SU-DHL-6 (cell line): ENCODE results near the gene TMEM117.

Experiments
- H2AFZ ChIP-seq: fragments of 200-600 bp; sonication (generic); 2 replicates; pipeline ENCODE4 v1.6.1; 2014; ENCODE audit warnings: low read depth, mild to moderate bottlenecking, moderate library complexity, mixed read lengths, antibody characterized with exemption, low read length; ENCODE audit not compliant: severe bottlenecking
- H3F3A ChIP-seq: fragments of 200-600 bp; shearing (Covaris generic); 2 replicates; pipeline ENCODE4 v1.6.0; 2016; ENCODE audit warnings: antibody characterized with exemption, mild to moderate bottlenecking; ENCODE audit not compliant: insufficient read depth
- H3K27ac ChIP-seq: fragments of 200-600 bp; sonication (generic); 2 replicates; pipeline ENCODE4 v1.5.1; 2016; ENCODE audit warnings: low read depth, mild to moderate bottlenecking, low read length, moderate library complexity, mixed read lengths
- H3K27me3 ChIP-seq: fragments of 200-600 bp; sonication (generic), shearing (Covaris generic); 2 replicates; pipeline ENCODE4 v1.6.0; 2014; ENCODE audit warnings: mild to moderate bottlenecking, low read length
- H3K36me3 ChIP-seq: fragments of 200-600 bp; sonication (generic); 2 replicates; pipeline ENCODE4 v1.6.1; 2014; ENCODE audit warnings: mild to moderate bottlenecking, low read length, mixed read lengths
- H3K4me2 ChIP-seq: fragments of 300-600, 200-600 bp; shearing (Covaris generic), sonication (generic); 2 replicates; pipeline ENCODE4 v1.6.0; 2014; ENCODE audit warnings: low read length, low read depth, mild to moderate bottlenecking; ENCODE audit not compliant: poor library complexity, severe bottlenecking
- H3K4me3 ChIP-seq: fragments of 200-600 bp; sonication (generic); 2 replicates; pipeline ENCODE4 v1.5.1; 2014; ENCODE audit warnings: antibody characterized with exemption, low read length, mild to moderate bottlenecking, mixed read lengths; ENCODE audit not compliant: insufficient read depth, poor library complexity, severe bottlenecking
- H3K79me2 ChIP-seq: fragments of 200-600 bp; sonication (generic); 2 replicates; pipeline ENCODE4 v1.6.1; 2014; ENCODE audit warnings: mild to moderate bottlenecking, low read length, moderate library complexity; ENCODE audit not compliant: insufficient read depth
- H3K9ac ChIP-seq: fragments of 200-600 bp; sonication (generic); 2 replicates; pipeline ENCODE4 v1.7.0; 2014; ENCODE audit warnings: mild to moderate bottlenecking, low read length
- H3K9me2 ChIP-seq: fragments of 200-600 bp; sonication (generic); replicated peaks from 2 replicates; pipeline ENCODE4 v1.6.1; 2014; ENCODE audit warnings: low read length; ENCODE audit not compliant: insufficient read depth
- H3K9me3 ChIP-seq: fragments of 200-600 bp; sonication (generic); 2 replicates; pipeline ENCODE4 v1.6.1; 2014; ENCODE audit warnings: low read length, mixed read lengths; ENCODE audit not compliant: insufficient read depth
- H4K20me1 ChIP-seq: fragments of 200-600 bp; sonication (generic); 2 replicates; pipeline ENCODE4 v1.6.1; 2014; ENCODE audit warnings: low read depth, mild to moderate bottlenecking, antibody characterized with exemption, low read length, moderate library complexity, mixed read lengths
- EZH2phosphoT487 ChIP-seq: fragments of 200-600 bp; sonication (generic), shearing (Covaris generic); conservative IDR thresholded peaks from 2 replicates; pipeline ENCODE4 v1.6.1; 2018; ENCODE audit warnings: mild to moderate bottlenecking, antibody characterized with exemption, low read length, moderate library complexity, mixed read lengths
- TF ChIP-seq, protein P1 (sequence below): fragments of 200-600 bp; sonication (generic); IDR thresholded peaks from one replicate; pipeline ENCODE4 v1.5.1; 2017; ENCODE audit warnings: antibody characterized with exemption, mild to moderate bottlenecking, low read length, moderate library complexity; ENCODE audit not compliant: insufficient read depth, poor library complexity, severe bottlenecking

The TMEM117 gene

DNA sequence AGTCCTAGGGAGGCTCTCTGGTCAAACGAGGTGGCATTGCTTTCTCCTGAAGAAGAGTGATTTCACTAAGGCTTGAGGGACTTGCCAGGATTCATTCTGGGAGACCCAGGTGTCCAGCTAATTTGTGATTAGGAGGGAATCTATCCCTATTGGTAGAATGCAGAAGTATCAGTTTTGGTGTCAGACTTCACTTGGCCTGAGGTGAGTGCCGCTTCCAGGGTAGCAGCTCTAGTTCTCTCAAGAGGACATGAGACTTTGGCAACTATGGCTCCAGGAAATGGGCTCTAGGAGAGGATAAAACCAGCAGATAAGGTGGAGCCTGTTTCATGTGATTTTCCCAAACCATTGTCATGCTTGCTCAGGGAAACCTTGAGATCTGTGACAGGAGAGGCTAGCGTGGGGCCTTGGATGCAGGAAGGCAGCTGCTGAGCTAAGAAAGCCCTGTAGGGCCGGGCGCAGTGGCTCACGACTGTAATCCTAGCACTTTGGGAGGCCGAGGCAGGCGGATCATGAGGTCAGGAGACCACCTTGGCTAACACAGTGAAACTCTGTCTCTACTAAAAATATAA is 11.6 kb upstream of the TMEM117 start:
- no peak overlapping the region for H2AFZ ChIP-seq
- H3K79me2 ChIP-seq: no peaks in the 10 kb centered on the region
- H3K27me3 ChIP-seq: no peaks in the 10 kb centered on the region
- H4K20me1 ChIP-seq: no peaks in the 10 kb centered on the region
- no peaks in the 10 kb centered on the region for H3K9me3 ChIP-seq
- no peak overlapping the region for H3K27ac ChIP-seq
- no peak overlapping the region for H3K9ac ChIP-seq
- H3K9me2 ChIP-seq: no peaks in the 10 kb centered on the region
- no peak overlapping the region for H3K4me3 ChIP-seq
- TF ChIP-seq, protein P1, sequence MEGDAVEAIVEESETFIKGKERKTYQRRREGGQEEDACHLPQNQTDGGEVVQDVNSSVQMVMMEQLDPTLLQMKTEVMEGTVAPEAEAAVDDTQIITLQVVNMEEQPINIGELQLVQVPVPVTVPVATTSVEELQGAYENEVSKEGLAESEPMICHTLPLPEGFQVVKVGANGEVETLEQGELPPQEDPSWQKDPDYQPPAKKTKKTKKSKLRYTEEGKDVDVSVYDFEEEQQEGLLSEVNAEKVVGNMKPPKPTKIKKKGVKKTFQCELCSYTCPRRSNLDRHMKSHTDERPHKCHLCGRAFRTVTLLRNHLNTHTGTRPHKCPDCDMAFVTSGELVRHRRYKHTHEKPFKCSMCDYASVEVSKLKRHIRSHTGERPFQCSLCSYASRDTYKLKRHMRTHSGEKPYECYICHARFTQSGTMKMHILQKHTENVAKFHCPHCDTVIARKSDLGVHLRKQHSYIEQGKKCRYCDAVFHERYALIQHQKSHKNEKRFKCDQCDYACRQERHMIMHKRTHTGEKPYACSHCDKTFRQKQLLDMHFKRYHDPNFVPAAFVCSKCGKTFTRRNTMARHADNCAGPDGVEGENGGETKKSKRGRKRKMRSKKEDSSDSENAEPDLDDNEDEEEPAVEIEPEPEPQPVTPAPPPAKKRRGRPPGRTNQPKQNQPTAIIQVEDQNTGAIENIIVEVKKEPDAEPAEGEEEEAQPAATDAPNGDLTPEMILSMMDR: no peak
- no peak for TF ChIP-seq EZH2phosphoT487
- H3F3A ChIP-seq: no peaks in the 10 kb centered on the region
- no peaks in the 10 kb centered on the region for H3K36me3 ChIP-seq
- no peak overlapping the region for H3K4me2 ChIP-seq

DNA sequence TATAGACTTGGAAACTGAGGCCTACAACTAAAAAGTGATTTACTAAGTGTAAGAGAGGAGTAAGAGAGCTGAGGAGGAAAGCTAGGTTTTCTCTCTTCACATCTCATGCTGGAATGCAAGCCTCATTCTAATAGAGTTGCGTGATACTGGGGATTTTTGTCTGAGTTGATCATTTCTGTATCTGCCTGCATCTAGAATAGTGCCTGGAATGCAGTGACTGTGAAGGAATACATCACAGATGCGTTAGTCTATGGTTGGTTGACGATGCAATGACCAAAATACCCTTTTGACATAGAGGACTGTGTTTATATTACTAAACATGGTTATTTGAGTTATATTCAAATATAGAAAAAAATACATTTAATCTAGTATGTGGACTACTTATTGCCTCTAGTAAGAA is 9.2 kb upstream of the TMEM117 start:
- H3K79me2 ChIP-seq: no peaks in the 10 kb centered on the region
- no peak overlapping the region for H3K4me3 ChIP-seq
- H3K27me3 ChIP-seq: no peaks in the 10 kb centered on the region
- H2AFZ ChIP-seq: no peak overlapping the region
- H3K36me3 ChIP-seq: no peaks in the 10 kb centered on the region
- H3K9ac ChIP-seq: no peak overlapping the region
- TF ChIP-seq, protein P1: no peak
- no peaks in the 10 kb centered on the region for H3K9me2 ChIP-seq
- no peaks in the 10 kb centered on the region for H3K9me3 ChIP-seq
- no peak overlapping the region for H3K27ac ChIP-seq
- H3K4me2 ChIP-seq: no peak overlapping the region
- no peaks in the 10 kb centered on the region for H3F3A ChIP-seq
- no peaks in the 10 kb centered on the region for H4K20me1 ChIP-seq

DNA sequence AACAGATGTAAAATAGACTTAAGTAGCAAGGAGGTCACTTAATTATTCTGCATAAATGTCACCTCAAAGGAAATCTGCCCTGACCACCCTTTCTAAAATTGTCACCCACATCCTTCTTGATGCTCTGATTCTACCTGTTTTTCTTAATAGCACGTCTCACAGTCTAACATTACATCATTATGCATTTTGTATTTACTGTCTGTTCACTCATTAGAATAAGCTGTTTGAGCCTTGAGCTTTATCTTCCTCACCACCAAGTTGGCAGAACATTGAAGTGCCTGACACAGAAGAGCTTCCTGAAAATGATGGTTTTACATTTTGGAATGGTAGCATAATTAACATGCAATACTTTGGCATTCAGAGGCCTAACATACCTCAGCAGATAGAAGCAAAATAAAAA is 8.8 kb upstream of the TMEM117 start:
- Histone ChIP-seq H3K9me2 (no peaks in the 10 kb centered on the region), H3K4me2 (no peak overlapping the region), H2AFZ (no peak overlapping the region), H3F3A (no peaks in the 10 kb centered on the region), H3K27ac (no peak overlapping the region), H3K79me2 (no peaks in the 10 kb centered on the region), H3K9ac (no peak overlapping the region), H3K27me3 (no peaks in the 10 kb centered on the region), H4K20me1 (no peaks in the 10 kb centered on the region), H3K4me3 (no peak overlapping the region), H3K36me3 (no peaks in the 10 kb centered on the region), H3K9me3 (no peaks in the 10 kb centered on the region)
- TF ChIP-seq, protein P1: no peak
- no peak for TF ChIP-seq EZH2phosphoT487
